ENCODE measurements around the gene GPR68. TPM values are rescaled to one million over a fixed set of nuclear protein-coding genes. Genes with fewer than 3 reads are reported as not detected.

Gene GPR68
- total RNA-seq, 1 donor from 2014 or later = 0.11 TPM

- no peak for DNase-seq (ENCODE audit: extremely low spot score, unreplicated experiment)
- H3K36me3 Mint-ChIP-seq (ENCODE audit: unreplicated experiment) = peaks cover 2% of the 10 kb centered on the region
- peak overlapping the region; percentile 52 for H3K27ac Mint-ChIP-seq (ENCODE audit: unreplicated experiment)
- peaks cover 21% of the 10 kb centered on the region for H3K4me1 Mint-ChIP-seq (ENCODE audit: unreplicated experiment)
- H3K27me3 Mint-ChIP-seq (ENCODE audit: unreplicated experiment) = no peaks in the 10 kb centered on the region
- H3K4me3 Mint-ChIP-seq (ENCODE audit: unreplicated experiment) = no peak overlapping the region
- no peaks in the 10 kb centered on the region for H3K9me3 Mint-ChIP-seq (ENCODE audit: unreplicated experiment)
- TF ChIP-seq CTCF (IDR thresholded peaks at IDR 0.05) = no peak
Observed at GRCh38 chr14:91284146-91284790, 39.8 kb upstream of the GPR68 start.

GRCh38 chr14:91283666-91284065, 39.2 kb upstream of the GPR68 start:
- Mint-ChIP-seq H3K36me3 (ENCODE audit: unreplicated experiment) (peaks cover 2% of the 10 kb centered on the region), H3K4me3 (ENCODE audit: unreplicated experiment) (no peak overlapping the region)
- no peak for DNase-seq (ENCODE audit: extremely low spot score, unreplicated experiment)

GRCh38 chr14:91282954-91283645, 38.6 kb upstream of the GPR68 start:
- H3K27me3 Mint-ChIP-seq (ENCODE audit: unreplicated experiment) = no peaks in the 10 kb centered on the region
- no peak overlapping the region for H3K27ac Mint-ChIP-seq (ENCODE audit: unreplicated experiment)

More at GRCh38 chr14:91283666-91284065, 39.2 kb upstream of the GPR68 start:
- no peak for TF ChIP-seq CTCF (IDR thresholded peaks at IDR 0.05)
- Mint-ChIP-seq H3K27me3 (ENCODE audit: unreplicated experiment) (no peaks in the 10 kb centered on the region), H3K4me1 (ENCODE audit: unreplicated experiment) (peaks cover 21% of the 10 kb centered on the region), H3K27ac (ENCODE audit: unreplicated experiment) (peak overlapping the region; percentile 52), H3K9me3 (ENCODE audit: unreplicated experiment) (no peaks in the 10 kb centered on the region)

GRCh38 chr14:91281346-91281745, 36.8 kb upstream of the GPR68 start:
- Mint-ChIP-seq H3K9me3 (ENCODE audit: unreplicated experiment) (no peaks in the 10 kb centered on the region), H3K27me3 (ENCODE audit: unreplicated experiment) (no peaks in the 10 kb centered on the region), H3K4me3 (ENCODE audit: unreplicated experiment) (no peak overlapping the region), H3K27ac (ENCODE audit: unreplicated experiment) (no peak overlapping the region), H3K4me1 (ENCODE audit: unreplicated experiment) (peaks cover 21% of the 10 kb centered on the region), H3K36me3 (ENCODE audit: unreplicated experiment) (peaks cover 2% of the 10 kb centered on the region)
- no peak for TF ChIP-seq CTCF (IDR thresholded peaks at IDR 0.05)
- DNase-seq (ENCODE audit: extremely low spot score, unreplicated experiment) = no peak

More at GRCh38 chr14:91282954-91283645, 38.6 kb upstream of the GPR68 start:
- DNase-seq (ENCODE audit: extremely low spot score, unreplicated experiment) = no peak
- Mint-ChIP-seq H3K4me3 (ENCODE audit: unreplicated experiment) (no peak overlapping the region), H3K36me3 (ENCODE audit: unreplicated experiment) (peaks cover 2% of the 10 kb centered on the region), H3K9me3 (ENCODE audit: unreplicated experiment) (no peaks in the 10 kb centered on the region), H3K4me1 (ENCODE audit: unreplicated experiment) (peaks cover 21% of the 10 kb centered on the region)
- no peak for TF ChIP-seq CTCF (IDR thresholded peaks at IDR 0.05)

- H3K4me3 Mint-ChIP-seq (ENCODE audit: unreplicated experiment) = no peak overlapping the region
- H3K9me3 Mint-ChIP-seq (ENCODE audit: unreplicated experiment) = no peaks in the 10 kb centered on the region
- TF ChIP-seq CTCF (IDR thresholded peaks at IDR 0.05) = no peak
- peaks cover 2% of the 10 kb centered on the region for H3K36me3 Mint-ChIP-seq (ENCODE audit: unreplicated experiment)
- no peaks in the 10 kb centered on the region for H3K27me3 Mint-ChIP-seq (ENCODE audit: unreplicated experiment)
- DNase-seq (ENCODE audit: extremely low spot score, unreplicated experiment) = no peak
- peaks cover 18% of the 10 kb centered on the region for H3K4me1 Mint-ChIP-seq (ENCODE audit: unreplicated experiment)
- no peak overlapping the region for H3K27ac Mint-ChIP-seq (ENCODE audit: unreplicated experiment)
Observed at GRCh38 chr14:91280129-91280528, 35.6 kb upstream of the GPR68 start.
